Heart right ventricle (tissue), 16 donors: ENCODE results near the gene CSMD2. TPM values are rescaled to one million over a fixed set of nuclear protein-coding genes. Genes with fewer than 3 reads are reported as not detected.

Experiments
- ATAC-seq, 8 donors: fragments of 200-7000 bp; cut with Tn5 transposase; one replicate each; pipeline ENCODE4 v1.9.1; 2020; ENCODE audit warnings: mild to moderate bottlenecking in 8 of 8, moderate library complexity in 8 of 8, moderate number of reproducible peaks in 1 of 8
- DNase-seq, 2 donors: peaks; one replicate each; pipeline ENCODE4 v3.0.0-alpha.2; 2020
- H3K27ac ChIP-seq, 10 donors: fragments of 200-600 bp; sonication (generic) in 2 of 10; one replicate each; pipeline versions ENCODE4 v1.5.0 to v1.8.0; 2020 to 2022; ENCODE audit warnings: mild to moderate bottlenecking in 3 of 10
- H3K27me3 ChIP-seq, 7 donors: fragments of 200-600 bp; one replicate each; pipeline ENCODE4 v1.8.0; 2021 to 2022; ENCODE audit warnings: mild to moderate bottlenecking in 2 of 7
- H3K36me3 ChIP-seq, 9 donors: fragments of 200-600 bp; sonication (generic) in 1 of 9; one replicate each; pipeline versions ENCODE4 v1.5.0 to v1.8.0; 2020 to 2022; ENCODE audit warnings: mild to moderate bottlenecking in 2 of 9
- H3K4me1 ChIP-seq, 9 donors: fragments of 200-600 bp; sonication (generic) in 1 of 9; one replicate each; pipeline versions ENCODE4 v1.5.0 to v1.8.0; 2020 to 2022; ENCODE audit warnings: mild to moderate bottlenecking in 4 of 9
- H3K4me3 ChIP-seq, 10 donors: fragments of 200-600 bp; sonication (generic) in 2 of 10; one replicate each; pipeline versions ENCODE4 v1.5.0 to v1.8.0; 2020 to 2022; ENCODE audit warnings: mild to moderate bottlenecking in 7 of 10, moderate library complexity in 2 of 10
- H3K9me3 ChIP-seq, 11 donors: fragments of 200-600 bp in 10 of 11; sonication (generic) in 2 of 11; one replicate each; pipeline versions ENCODE4 v1.5.0 to v1.8.0; 2013 to 2022; ENCODE audit warnings: mild to moderate bottlenecking in 2 of 11, control low read depth in 1 of 11, moderate library complexity in 1 of 11
- WGBS, 2 donors: extraction: QIAGEN DNeasy Blood & Tissue Kit; methylation state at CpG; one replicate each; pipeline ENCODE4 v1.1.7; 2013; ENCODE audit warnings: inconsistent platforms in 1 of 2; 5-methylcytosine and 5-hydroxymethylcytosine counted together
- intact Hi-C, 10 donors: fragments of 100-400 bp; cut with DNase I; formaldehyde crosslinking; loops; one replicate each; pipeline versions ENCODE4 v1.11.1 to v1.14.2; 2022
- polyA plus RNA-seq, 2 donors: library from polyadenylated mRNA; stranded (reverse); fragments of 200-250 nt; gene quantifications; one replicate each; pipeline ENCODE4 v1.2.3, GENCODE V29; 2013
- total RNA-seq, 10 donors: library from RNA; stranded (reverse); fragmentation: NEBNext Ultra II Directional in 3 of 10; extraction: Animal tissue kit (Norgen Biotek cat#: 25700) in 3 of 10; gene quantifications; one replicate each; pipeline versions ENCODE4 v1.2.1 to v1.2.4, GENCODE V29; 2021 to 2023
- TF ChIP-seq, protein P1 (sequence below), 9 donors: fragments of 200-600 bp; sonication (generic) in 2 of 9; IDR thresholded peaks; one replicate each; pipeline versions ENCODE4 v1.5.0 to v1.8.0; 2021 to 2022; ENCODE audit warnings: antibody characterized with exemption in 9 of 9, mild to moderate bottlenecking in 5 of 9, moderate library complexity in 1 of 9
- donor health status: Arrhythmogenic right ventricular cardiomyopathy.
- donor health status: ischemic (EF 13 %, LVEDD 7.1; RV severe dilation, severe dysfunction).
- donor health status: healthy with polysubstance abuse.
- donor health status: DM: no; HTN: yes; CAD: no.
- donor health status: DM: no; HTN: no; CAD: no.
- donor health status: ischemic (EF 25% LVEDD 6.9; RV normal size, moderate dysfunction).
- donor health status: ischemic (EF 25% LVEDD 5.7; RV mildly dilated, moderate dysfunction).
- donor health status: healthy.
- donor health status: DM: yes; HTN: yes; CAD: no.
- donor health status: Ischemic cardiomyopathy.
- donor health status: ischemic (EF 35%, LVEDD 5.7; RV mildly dilated, moderate dysfunction).
- donor health status: nonischemic (EF 11% LVEDD 7.7; RV severe dilation, severe dysfunction).
- donor health status: DM: yes; HTN: yes; CAD: no.
- donor health status: PGD.
- donor health status: ischemic (EF 29% LVEDD 5.4; RV normal size, mild dysfunction).
- donor health status: nonischemic (EF 23%, LVEDD 6.1; RV moderate dilation, normal function).

CSMD2 gene
- total and polyA plus RNA-seq, 12 donors = 0.04 to 0.97 (median 0.14) TPM; not detected in 1

DNA sequence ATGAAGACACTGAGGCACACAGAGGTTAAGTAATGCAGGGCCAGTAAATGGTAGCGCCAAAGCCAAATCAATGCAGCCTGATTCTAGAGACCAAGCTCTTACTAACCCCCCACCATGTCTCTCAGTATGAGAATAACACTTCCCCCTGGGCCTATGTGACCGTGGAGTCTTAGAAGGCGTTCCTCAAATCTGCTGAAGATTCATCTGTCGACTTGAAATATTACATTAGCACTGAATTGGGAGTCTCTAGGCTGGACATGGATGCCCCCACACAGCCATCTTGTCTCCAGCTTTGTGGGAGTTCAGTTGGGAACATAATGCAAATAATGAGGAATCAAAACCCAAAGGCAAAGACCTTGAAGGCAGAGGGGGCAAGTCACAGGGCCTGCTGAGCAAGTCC is 419.1 kb downstream of the CSMD2 start:
- no peaks in the 10 kb centered on the region for H3K4me1 ChIP-seq
- H3K36me3 ChIP-seq = no peaks in the 10 kb centered on the region
- H3K27me3 ChIP-seq = peaks cover 0 to 10% (median 0%) of the 10 kb centered on the region in 7 donors
- DNase-seq (no peak), ATAC-seq (no peak)
- H3K9me3 ChIP-seq = no peaks in the 10 kb centered on the region
- no peak overlapping the region for H3K27ac ChIP-seq
- H3K4me3 ChIP-seq = no peak overlapping the region
- intact Hi-C loops = no loop called here
- 83 to 84% methylated on average over 4 of the region's 4 CpGs for WGBS, 2 donors
- TF ChIP-seq, protein P1, sequence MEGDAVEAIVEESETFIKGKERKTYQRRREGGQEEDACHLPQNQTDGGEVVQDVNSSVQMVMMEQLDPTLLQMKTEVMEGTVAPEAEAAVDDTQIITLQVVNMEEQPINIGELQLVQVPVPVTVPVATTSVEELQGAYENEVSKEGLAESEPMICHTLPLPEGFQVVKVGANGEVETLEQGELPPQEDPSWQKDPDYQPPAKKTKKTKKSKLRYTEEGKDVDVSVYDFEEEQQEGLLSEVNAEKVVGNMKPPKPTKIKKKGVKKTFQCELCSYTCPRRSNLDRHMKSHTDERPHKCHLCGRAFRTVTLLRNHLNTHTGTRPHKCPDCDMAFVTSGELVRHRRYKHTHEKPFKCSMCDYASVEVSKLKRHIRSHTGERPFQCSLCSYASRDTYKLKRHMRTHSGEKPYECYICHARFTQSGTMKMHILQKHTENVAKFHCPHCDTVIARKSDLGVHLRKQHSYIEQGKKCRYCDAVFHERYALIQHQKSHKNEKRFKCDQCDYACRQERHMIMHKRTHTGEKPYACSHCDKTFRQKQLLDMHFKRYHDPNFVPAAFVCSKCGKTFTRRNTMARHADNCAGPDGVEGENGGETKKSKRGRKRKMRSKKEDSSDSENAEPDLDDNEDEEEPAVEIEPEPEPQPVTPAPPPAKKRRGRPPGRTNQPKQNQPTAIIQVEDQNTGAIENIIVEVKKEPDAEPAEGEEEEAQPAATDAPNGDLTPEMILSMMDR (IDR thresholded peaks at IDR 0.05) = no peak

GRCh38 chr1:33743221-33743998 is 421.6 kb downstream of the CSMD2 start:
- ATAC-seq (no peak), DNase-seq (no peak)
- TF ChIP-seq, protein P1 (IDR thresholded peaks at IDR 0.05) = no peak
- Histone ChIP-seq H3K27me3 (peaks cover 0 to 10% (median 0%) of the 10 kb centered on the region in 7 donors), H3K4me1 (no peaks in the 10 kb centered on the region), H3K9me3 (no peaks in the 10 kb centered on the region), H3K4me3 (no peak overlapping the region), H3K27ac (no peak overlapping the region), H3K36me3 (no peaks in the 10 kb centered on the region)
- intact Hi-C loops = no loop called here
- 90 to 91% methylated on average over 13 of the region's 13 CpGs for WGBS, 2 donors

DNA sequence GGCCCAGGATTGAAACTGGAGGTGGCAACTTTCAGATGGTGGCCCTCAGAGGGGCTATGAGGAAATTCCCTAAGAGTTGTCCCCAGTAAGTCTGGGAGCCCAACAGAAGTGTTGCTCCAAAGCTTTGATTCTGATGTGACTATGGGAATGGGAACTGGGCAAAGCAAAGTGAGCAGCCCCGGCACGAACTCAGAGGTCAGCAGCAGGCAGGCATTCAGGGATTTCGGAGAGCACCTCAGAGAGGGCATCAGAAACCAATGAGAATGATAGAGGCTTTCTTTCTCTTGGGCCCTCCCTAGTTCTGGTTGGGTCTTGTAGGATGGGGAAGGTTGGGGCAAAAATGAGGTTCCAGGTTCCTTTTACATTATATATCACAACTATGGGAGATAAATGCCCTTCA is 422.4 kb downstream of the CSMD2 start:
- Histone ChIP-seq H3K4me3 (no peak overlapping the region), H3K4me1 (no peaks in the 10 kb centered on the region), H3K27me3 (peaks cover 0 to 10% (median 0%) of the 10 kb centered on the region in 7 donors), H3K36me3 (no peaks in the 10 kb centered on the region), H3K9me3 (no peaks in the 10 kb centered on the region), H3K27ac (no peak overlapping the region)
- DNase-seq (no peak), ATAC-seq (no peak)
- TF ChIP-seq, protein P1 (IDR thresholded peaks at IDR 0.05) = no peak
- intact Hi-C loops = no loop called here
- 87 to 91% methylated on average over 3 of the region's 3 CpGs for WGBS, 2 donors

DNA sequence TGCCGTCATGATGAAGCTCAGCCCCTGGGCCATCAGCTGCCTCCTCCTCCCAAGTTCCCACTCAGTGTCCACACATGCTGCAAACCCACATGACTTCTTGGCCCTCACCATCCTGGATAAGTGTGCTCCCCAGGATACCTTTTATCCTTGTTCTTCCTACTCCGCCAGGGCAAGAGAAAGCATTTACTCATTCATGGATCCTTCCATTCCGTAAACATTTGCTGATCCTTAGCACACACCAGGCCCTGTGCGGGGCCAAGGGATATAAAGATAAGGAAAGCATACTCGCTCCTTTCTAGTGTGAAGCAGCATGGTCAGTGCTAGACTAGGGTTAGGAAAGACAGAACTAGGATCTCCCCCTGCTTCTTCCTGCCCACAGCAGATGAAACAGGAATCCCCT is 423.3 kb downstream of the CSMD2 start:
- Histone ChIP-seq H3K36me3 (no peaks in the 10 kb centered on the region), H3K4me1 (no peaks in the 10 kb centered on the region), H3K4me3 (no peak overlapping the region), H3K27me3 (peaks cover 0 to 10% (median 0%) of the 10 kb centered on the region in 7 donors), H3K27ac (no peak overlapping the region), H3K9me3 (no peaks in the 10 kb centered on the region)
- ATAC-seq (no peak), DNase-seq (no peak)
- WGBS, 2 donors = 85 to 92% methylated on average over 5 of the region's 5 CpGs
- TF ChIP-seq, protein P1 (IDR thresholded peaks at IDR 0.05) = no peak
- intact Hi-C loops = no loop called here
